ENCODE measurements around the gene BRWD1.

BRWD1 gene

DNA sequence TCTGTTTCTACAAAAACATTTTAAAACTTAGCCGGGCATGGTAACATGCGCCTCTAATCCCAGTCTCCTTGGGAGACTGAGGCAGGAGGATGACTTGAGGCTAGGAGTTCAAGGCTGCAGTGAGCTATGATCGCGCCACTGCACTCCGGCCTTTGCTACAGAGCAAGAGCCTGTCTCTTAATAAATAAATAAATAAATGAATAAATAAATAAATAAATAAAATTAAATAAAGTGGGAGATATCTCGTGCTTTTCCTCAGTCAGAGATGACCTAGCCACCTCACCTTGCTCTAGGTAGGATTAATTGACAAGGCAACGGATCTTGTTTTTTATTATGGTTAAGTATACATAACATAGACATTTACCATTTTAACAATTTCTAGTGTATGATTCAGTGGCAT, 14.3 kb upstream of the BRWD1 start:
- DNase-seq (ENCODE audit: low read depth) = no peak

GRCh38 chr21:39326607-39327307, 13.3 kb upstream of the BRWD1 start:
- no peak for DNase-seq (ENCODE audit: low read depth)

- DNase-seq (ENCODE audit: low read depth) = no peak
Measured at GRCh38 chr21:39325458-39325857, 12.0 kb upstream of the BRWD1 start.

- no peak for DNase-seq (ENCODE audit: low read depth)
Measured at GRCh38 chr21:39321424-39321823, 8.0 kb upstream of the BRWD1 start.

- DNase-seq (ENCODE audit: low read depth) = no peak
Measured at GRCh38 chr21:39319814-39320332, 6.4 kb upstream of the BRWD1 start.

- DNase-seq (ENCODE audit: low read depth) = no peak
Measured at GRCh38 chr21:39319251-39319756, 5.9 kb upstream of the BRWD1 start.

DNA sequence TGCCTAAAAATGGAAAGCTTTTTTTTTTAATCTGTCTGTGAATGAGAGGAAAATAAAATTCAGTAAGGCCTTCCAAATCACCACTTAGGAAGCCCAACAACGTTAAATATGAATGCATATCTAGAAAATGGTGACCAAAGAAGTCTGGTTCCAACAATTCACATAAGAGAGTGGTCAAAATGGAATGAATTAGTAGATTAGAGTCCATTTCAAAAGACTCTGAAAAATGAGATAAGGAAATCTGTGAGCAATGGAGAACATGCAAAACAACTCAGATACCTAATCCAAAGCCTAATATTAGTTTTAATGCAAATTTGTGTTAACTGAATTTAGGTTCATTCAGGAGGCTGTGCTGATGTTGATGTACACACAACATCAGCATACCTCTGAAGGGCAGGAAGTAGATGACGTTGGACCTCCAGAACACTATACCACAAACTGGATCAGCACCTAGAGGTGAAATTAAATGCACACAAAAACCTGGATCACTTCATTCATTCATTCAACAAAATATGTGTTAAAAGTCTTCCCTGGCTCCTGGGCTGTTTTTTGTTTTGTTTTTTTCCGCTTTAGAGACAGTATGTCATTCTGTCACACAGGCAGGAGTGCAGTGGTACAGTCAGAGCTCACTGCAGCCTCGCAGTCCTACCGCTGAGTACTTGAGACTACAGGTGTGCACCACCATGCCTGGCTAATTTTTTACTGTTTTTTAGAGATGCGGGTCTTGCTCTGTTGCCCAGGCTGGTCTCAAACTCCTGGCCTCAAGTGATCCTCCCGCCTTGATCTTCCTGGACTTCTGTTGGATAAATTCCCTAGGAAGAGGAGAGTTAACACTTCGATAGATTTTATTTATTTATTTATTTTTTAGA, 4.9 kb upstream of the BRWD1 start:
- DNase-seq (ENCODE audit: low read depth) = no peak

DNA sequence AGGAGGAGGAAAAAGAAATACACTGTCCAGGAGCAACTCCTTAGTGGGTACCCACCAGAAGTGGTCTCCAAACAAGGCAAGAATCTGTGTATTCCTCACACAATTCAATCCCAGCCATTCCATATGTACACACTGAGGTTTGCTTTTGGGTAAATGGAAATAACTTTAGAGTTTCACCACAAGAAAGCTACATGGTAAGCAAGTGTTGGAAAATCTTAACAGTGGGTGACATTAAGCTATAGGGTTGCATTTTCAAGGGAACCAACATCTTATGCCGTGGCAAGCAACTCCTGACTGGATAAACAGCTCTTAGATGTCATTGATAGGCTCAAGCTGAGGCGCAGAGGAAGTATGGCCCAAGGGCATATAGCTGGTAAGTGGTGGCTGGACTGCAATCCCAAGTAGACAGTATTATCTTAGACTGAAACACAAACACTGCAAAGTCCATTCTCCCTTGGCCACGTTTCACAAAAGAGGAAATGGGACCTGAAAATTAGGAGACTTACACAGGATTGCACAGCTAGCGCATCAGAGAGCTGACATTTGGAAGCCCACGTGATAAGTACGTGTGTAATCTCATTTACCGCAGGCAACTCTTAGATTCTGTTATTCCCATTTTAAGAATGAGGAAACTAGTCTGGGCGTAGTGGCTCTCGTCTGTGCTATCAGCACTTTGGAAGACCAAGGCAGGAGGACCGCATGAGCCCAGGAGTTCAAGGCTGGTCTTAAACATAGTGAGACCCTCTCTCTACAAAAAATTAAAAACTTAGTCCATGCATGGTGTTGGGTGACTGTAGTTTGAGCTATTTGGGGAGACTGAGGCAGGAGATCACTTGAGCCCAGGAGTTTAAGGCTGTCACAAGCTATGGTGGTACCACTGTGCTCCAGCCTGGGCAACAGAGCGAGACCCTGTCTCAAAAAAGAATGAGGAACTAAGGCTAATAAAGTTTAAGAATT, 4.0 kb upstream of the BRWD1 start:
- no peak for DNase-seq (ENCODE audit: low read depth)

GRCh38 chr21:39316729-39317128, 3.3 kb upstream of the BRWD1 start:
- DNase-seq (ENCODE audit: low read depth) = no peak

DNA sequence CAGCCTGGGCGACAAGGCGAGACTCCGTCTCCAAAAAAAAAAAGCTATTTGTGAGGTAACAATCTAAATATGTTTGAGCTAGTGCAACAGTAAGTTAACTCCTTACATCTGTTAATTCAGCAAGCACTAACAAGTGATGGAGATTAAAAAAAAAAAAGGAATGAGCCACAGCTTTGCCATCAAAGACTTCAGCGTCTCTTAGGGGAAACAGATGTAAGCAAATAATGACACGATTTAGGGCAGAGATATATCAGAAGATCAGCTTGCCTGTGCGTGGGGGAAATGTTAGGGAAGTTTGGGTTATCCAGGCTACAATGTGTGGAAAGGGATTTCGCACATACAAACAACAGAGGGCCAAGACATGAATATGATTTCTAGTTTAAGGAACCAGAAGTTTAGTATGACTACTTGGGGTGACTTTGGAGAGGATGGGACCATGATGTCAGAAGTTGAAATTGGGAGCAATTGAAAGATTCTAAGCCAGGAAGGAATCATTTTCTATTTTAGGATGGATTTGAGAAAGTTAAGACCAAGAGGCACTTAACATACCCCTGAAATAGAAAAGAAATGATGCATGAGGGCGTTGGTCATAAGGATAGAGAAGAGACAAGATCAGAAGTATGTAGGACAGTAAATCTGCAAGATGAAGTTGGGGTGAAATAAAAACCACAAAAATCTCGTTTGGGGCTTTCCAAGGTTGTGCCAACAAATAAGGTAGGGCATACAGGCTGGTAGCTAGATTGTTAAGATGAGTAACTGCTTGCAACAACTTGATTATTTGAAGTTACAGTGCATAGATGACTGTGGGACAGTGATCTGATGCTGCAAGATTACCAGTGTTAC, 2.4 kb upstream of the BRWD1 start:
- DNase-seq (ENCODE audit: low read depth) = no peak

- DNase-seq (ENCODE audit: low read depth) = peak; percentile 54
Measured at GRCh38 chr21:39314143-39315027, 953 bp upstream of the BRWD1 start.

DNA sequence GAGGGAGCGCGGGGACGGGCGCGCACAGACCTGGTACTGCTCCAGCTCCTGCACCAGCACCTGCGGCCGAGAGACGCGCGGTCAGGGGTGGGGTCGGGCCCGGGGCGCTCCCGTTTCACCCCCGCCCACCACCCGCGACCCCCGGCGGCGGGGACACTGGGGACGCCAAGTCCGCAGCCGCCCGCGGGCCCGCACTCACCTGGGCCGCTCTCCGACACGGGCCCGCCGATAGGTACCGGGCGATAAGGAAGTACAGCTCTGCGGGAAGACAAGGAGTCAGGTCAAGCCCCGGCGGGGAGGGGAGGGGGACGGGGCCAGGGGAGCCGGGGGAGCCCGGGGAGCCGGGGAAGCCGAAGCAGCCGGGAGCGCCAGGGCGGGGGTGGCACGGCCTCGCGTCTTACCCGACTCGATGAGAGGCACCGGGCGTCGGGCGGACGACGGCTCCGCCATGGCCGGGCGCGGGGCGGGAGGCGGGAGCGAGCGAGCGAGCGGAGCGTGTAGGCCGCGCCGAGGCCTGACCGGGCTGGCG, 326 bp downstream of the BRWD1 start:
- no peak for DNase-seq (ENCODE audit: low read depth)

- DNase-seq (ENCODE audit: low read depth) = peak; percentile 76
Measured at GRCh38 chr21:39312112-39313041, 1.1 kb downstream of the BRWD1 start.

GRCh38 chr21:39311164-39311563, 2.3 kb downstream of the BRWD1 start:
- no peak for DNase-seq (ENCODE audit: low read depth)

- DNase-seq (ENCODE audit: low read depth) = no peak
Measured at GRCh38 chr21:39307466-39307865, 6.0 kb downstream of the BRWD1 start.

DNA sequence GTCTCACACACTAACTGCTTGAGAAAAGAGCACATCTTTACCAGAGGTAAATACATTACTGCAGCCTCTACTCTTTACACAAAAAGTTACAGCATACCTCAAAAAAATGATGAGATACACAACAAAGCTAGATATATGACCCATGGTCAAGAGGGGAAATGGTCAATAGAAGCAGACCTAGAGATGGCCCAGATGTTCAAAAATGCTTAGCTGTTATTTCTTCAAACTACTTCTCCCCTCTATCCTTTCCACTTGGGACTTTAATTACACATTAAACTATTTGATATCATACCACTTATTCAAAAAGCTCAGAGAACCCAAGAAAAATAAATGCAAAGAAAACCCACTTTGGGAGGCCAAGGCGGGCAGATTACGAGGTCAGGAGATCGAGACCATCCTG, 12.8 kb downstream of the BRWD1 start:
- no peak for DNase-seq (ENCODE audit: low read depth)

- no peak for DNase-seq (ENCODE audit: low read depth)
Measured at GRCh38 chr21:39296891-39297290, 16.5 kb downstream of the BRWD1 start.

DNA sequence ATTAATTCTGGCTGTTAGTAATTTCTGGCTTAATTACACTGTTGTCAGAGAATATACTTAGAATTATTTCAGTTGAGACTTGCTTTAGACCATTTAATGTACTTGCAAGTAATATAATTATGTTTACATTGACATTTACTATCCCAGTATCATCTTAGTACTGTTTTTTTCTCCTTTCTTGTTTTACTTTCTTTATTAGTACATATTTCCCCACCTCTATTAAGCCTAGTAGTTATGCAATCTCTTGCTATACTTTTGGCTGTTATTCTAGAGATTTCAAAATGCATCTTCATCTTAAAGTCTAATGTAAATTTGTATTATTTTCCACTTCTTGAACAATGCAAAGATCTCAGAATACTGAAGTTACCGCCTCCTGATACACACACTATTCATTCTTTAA, 24.4 kb downstream of the BRWD1 start:
- DNase-seq (ENCODE audit: low read depth) = no peak

- no peak for DNase-seq (ENCODE audit: low read depth)
Measured at GRCh38 chr21:39282911-39283310, 30.5 kb downstream of the BRWD1 start.

Measured in HS-5 (cell line).